Gastrocnemius medialis (tissue), 4 donors: ENCODE results near the gene TYW1.
"Not testable (repeated sequence)": the region's sequence is repeated elsewhere in the genome, so short reads cannot be mapped to it uniquely, and the experiment has no call there.

ENCODE experiments used
- CTCF ChIP-seq, 5 experiments: fragments of 450-650 bp in 3 of 5; fragments of 200-600 bp in 2 of 5; sonication (generic) in 2 of 5; IDR thresholded peaks in 4 of 5; conservative IDR thresholded peaks in 1 of 5; 1 replicate in 4 of 5; 2 replicates in 1 of 5; pipeline ENCODE4 v1.5.1; 2016 to 2019; ENCODE audit warnings: antibody characterized with exemption in 5 of 5, mild to moderate bottlenecking in 3 of 5, moderate library complexity in 3 of 5
- POLR2A ChIP-seq, 2 donors: fragments of 450-650 bp; IDR thresholded peaks; one replicate each; pipeline ENCODE4 v1.6.1; 2017; ENCODE audit warnings: antibody characterized with exemption in 2 of 2, mild to moderate bottlenecking in 2 of 2, moderate library complexity in 2 of 2

GRCh38 chr7:67213038-67213437 is 216.4 kb downstream of the TYW1 start:
- TF ChIP-seq CTCF (IDR thresholded peaks at IDR 0.05 in 4 of 5, conservative IDR thresholded peaks at IDR 0.05 in 1 of 5); POLR2A (IDR thresholded peaks at IDR 0.05): not testable (repeated sequence)
